Left ventricle myocardium superior (tissue), 1 donor: ENCODE measurements around the gene SLCO3A1. TPM values are rescaled to one million over a fixed set of nuclear protein-coding genes. Genes with fewer than 3 reads are reported as not detected.

Source experiments
- ATAC-seq: fragments of 200-7000 bp; cut with Tn5 transposase; one replicate; pipeline ENCODE4 v1.9.1; 2020; ENCODE audit warnings: mild to moderate bottlenecking, moderate library complexity
- DNase-seq: peaks from one replicate; pipeline ENCODE4 v3.0.0-alpha.2; 2020
- intact Hi-C: fragments of 100-400 bp; cut with micrococcal nuclease; formaldehyde crosslinking; loops from one replicate; pipeline ENCODE4 v1.11.0; 2022
- total RNA-seq: library from RNA; stranded (reverse); fragmentation: NEBNext Ultra II Directional; extraction: Animal tissue kit (Norgen Biotek cat#: 25700); gene quantifications from one replicate; pipeline ENCODE4 v1.2.1, GENCODE V29; 2021
- donor health status: DM: no; HTN: yes; CAD: no; lungs with severe emphysema.

SLCO3A1 gene
- total RNA-seq, 1 donor from 2014 or later = 52.8 TPM

GRCh38 chr15:92117261-92117731 is 263.8 kb downstream of the SLCO3A1 start:
- ATAC-seq (peak; percentile 59), DNase-seq (no peak)
- intact Hi-C loops = no loop called here

DNA sequence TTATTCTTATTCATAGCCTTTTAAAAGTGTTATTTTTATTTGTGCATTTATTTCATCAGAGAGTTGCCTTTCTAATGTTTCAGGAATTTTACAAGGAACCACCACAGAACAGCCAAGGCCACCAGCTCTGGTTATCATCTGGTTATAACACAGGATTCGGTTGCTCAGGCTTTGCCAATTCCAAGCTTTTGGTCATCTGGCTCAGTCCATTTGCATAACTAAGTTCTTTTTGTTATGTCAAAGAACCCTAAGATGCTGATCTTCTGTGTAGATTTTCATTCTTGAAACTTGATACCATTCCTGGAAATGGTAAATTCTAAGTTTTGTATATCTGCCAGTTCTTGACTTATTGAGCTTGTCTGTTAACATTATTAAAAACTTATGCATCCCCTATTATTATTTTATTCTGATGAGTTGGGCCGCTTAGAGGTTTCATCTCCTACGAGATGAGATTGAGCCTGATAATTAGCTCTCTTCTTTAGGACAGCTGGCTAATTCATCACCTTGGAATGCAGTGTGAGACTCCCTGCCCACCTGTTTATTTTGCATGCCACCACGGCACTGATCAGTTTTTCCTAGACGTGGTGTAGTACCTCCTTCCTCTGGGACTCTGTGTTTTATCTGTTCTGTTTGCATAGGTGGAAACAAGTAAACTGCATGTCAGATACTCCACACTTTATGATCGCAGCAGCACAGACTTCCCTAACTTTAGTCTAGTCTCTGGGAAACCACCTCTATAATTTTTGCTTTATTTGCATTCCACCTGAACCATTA is 264.8 kb downstream of the SLCO3A1 start:
- intact Hi-C loops = no loop called here
- no peak for DNase-seq
- ATAC-seq = peak; percentile 34

- DNase-seq = no peak
- ATAC-seq = peak; percentile 57
- intact Hi-C loops = no loop called here
Measured at GRCh38 chr15:92118936-92119325, 265.4 kb downstream of the SLCO3A1 start.

DNA sequence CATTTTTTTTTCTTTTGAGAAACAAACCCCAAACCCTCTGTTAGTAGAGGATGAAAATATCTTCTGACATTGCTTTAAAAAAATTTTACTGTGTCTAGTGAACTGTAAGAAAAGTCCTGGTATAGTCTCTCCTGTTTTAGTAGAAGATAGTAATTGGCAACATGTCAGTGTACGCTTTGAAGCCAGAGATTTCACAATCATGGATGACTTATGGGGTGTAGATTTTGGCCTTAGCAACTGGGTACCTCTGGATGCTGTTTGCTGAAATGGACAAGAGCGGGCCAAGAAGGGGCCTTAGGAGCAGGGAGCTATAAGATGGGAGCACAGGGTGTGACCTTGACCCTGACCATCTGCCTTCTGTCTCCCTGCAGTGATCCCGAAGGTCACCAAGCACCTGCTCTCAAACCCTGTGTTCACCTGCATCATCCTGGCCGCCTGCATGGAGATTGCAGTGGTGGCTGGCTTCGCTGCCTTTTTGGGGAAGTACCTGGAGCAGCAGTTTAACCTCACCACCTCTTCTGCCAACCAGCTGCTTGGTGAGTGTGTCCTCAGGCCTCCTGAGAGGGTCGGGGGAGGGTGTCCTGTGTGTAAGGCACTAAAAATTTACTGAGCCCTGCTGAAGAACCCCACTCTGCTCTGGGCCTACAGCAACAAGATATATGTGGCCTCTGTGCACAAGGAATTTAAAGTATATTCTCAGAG is 266.7 kb downstream of the SLCO3A1 start:
- no peak for DNase-seq
- peak; percentile 48 for ATAC-seq
- intact Hi-C loops = no loop called here

GRCh38 chr15:92121047-92121446 is 267.5 kb downstream of the SLCO3A1 start:
- intact Hi-C loops = no loop called here

DNA sequence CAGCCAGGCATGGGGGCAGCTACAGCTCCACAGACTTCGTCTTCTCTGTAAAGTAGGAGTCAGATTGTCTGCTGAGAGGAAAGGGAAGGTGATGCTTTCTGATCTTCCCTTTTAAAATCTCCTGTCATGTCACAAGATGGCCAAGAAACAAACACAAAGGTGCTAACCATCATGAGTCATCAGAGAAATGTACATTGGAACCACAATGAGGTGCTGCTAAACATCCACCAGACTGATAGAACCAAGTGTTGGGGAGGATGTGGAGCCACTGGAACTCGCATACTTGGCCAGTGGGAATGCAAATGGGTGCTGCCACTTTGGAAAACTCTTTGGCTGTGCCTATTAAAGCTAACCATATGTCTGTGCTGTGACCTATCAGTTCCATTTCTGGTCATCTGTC is 268.8 kb downstream of the SLCO3A1 start:
- ATAC-seq = no peak
- intact Hi-C loops = no loop called here

More at GRCh38 chr15:92121047-92121446, 267.5 kb downstream of the SLCO3A1 start:
- ATAC-seq = no peak
- no peak for DNase-seq

GRCh38 chr15:92123962-92124656 is 270.6 kb downstream of the SLCO3A1 start:
- ATAC-seq (peak; percentile 44), DNase-seq (no peak)
- intact Hi-C loops = no loop called here

More for the DNA sequence above, 268.8 kb downstream of the SLCO3A1 start:
- no peak for DNase-seq

DNA sequence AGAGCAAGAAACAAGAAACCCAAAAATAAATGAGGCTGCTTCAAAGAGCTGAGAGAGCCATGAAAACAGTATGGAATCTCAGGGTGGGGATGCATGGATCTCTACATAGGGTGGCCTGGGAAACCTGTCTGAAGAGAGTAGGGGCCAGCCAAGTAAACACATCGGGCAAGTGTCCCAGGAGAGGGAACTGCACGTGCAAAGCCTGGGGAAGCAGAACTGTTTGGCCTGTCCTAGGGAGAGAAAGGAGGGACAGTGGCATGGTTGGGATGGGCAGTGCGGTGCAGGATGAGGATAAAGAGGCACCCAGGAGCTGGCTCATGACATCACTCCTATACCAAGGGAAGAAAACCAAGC is 271.1 kb downstream of the SLCO3A1 start:
- ATAC-seq (peak; percentile 38), DNase-seq (no peak)

GRCh38 chr15:92128788-92129187 is 275.3 kb downstream of the SLCO3A1 start:
- no peak for ATAC-seq
- no peak for DNase-seq
- intact Hi-C loops = no loop called here

More for the DNA sequence above, 271.1 kb downstream of the SLCO3A1 start:
- intact Hi-C loops = no loop called here

DNA sequence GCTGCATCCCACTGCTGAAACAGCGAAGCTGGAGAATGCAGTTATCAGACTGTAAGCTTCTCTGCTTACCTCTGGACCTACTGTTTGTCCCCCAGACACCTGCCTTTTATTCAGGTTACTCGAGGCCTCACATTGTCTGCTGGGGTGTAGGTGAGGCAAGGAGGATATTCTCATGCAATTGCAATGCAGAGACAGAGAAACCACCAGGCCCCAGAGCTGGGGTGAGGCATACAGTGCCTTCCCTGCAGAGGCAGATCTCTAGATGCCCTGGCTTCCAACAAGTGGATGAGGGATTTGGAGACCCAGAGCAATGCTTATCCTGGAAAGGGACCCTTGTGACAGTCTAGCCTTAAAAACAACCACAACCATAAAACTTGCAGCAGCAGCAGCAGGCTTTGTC is 276.7 kb downstream of the SLCO3A1 start:
- no peak for DNase-seq
- intact Hi-C loops = no loop called here
- no peak for ATAC-seq

DNA sequence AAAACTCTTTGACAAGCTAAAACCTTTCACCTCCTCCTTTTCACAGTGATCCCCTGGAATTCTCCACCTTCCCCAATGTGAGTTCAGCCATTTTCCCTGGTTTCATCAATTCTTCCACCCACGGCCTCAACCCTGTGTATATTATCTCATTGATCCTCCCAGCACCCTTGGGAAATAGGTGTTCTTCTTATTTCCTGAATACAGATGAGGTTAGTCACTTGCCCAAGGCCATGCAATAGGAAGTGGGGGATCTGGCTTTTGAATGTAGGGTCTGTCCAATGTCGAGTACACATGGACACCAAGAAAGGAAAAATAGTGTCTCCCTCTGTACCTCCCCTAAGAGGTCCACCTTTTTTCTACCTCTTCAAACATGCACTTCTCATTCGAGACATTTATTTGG is 277.4 kb downstream of the SLCO3A1 start:
- DNase-seq = no peak
- intact Hi-C loops = no loop called here
- ATAC-seq = no peak

GRCh38 chr15:92132982-92133755 is 279.7 kb downstream of the SLCO3A1 start:
- intact Hi-C loops = no loop called here
- no peak for ATAC-seq
- no peak for DNase-seq

DNA sequence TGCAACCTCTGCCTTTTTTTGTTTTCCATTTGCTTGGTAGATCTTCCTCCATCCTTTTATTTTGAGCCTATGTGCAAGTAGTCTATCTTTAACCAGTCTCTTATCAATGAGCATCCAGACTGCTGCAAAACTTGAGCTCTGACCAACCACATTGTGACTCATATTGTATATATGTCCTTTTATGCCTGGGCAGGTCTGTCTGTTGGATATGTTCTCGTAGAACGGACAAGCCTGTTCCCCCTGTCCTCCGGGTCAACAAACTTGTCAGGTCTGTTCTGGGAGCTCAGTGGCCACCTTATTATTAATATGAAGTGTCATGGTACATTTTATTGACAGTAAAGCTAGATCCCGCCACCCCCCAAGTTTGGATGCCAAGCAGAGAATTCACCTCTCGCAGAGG is 287.3 kb downstream of the SLCO3A1 start:
- intact Hi-C loops = no loop called here
- ATAC-seq (no peak), DNase-seq (no peak)

DNA sequence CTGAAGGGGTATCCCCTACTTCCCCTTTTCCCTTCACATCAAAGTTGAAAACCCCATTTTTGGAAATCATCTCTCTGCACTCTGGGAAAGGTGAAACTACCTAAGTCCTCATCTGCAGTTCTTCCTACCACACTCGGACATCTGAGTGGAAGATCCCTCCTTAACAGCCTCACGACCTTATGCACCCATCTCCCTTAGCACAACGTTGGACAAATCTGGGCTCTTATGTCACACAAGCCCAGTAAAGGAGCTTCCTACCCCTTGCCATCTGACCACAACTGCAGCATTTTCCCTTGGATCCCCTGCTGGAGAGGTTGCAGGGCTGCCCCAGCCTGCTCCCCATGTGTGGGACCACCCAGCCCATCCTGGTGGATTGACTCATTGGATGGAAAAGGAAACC is 288.1 kb downstream of the SLCO3A1 start:
- intact Hi-C loops = no loop called here
- no peak for DNase-seq
- ATAC-seq = peak; percentile 15

DNA sequence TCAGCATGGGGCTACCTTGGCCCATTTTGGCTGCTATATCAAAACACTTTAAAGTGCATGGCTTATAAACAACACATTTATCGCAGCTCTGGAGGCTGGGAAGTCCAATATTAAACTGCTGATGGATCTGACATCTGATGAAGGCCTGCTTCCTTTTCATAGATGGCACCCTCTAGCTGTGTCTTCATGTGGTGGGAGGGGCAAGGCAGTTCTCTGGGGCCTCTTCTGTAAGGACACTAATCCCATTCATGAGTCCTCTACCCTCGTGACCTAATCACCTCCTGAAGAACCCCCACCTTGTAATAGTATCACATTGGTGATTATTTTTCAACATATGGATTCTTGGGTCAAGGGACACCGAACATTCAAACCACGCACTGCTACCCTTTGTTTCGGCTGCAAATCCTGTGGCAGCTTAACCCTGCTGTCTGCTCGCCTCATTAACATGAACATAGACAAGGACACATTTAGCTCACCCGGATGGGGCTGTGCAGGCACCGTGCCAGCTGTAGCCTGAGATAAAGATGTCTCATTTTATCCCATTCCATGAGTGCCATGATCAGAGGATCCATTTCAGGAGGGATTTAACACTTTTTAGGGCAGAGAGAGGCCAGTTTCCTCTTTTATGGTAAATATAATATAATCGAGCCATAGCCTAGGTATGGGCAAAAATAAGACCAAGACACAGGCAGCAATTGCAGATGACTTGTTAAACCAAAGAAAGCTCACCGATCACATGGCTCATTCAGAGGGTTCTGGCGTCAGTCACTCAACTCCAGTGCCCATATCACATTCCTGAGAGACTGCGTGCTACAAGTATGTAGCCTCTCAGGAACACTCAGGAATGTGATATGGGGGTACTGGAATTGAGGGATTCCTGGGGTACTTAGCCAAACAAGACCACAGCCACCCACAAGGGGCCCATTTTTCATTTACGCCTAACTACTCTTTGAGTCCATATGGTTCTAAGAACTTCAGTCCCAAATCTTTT is 289.0 kb downstream of the SLCO3A1 start:
- peak; percentile 88 for ATAC-seq
- intact Hi-C loops = no loop called here
- DNase-seq = peak; percentile 73

GRCh38 chr15:92143765-92144164 is 290.3 kb downstream of the SLCO3A1 start:
- DNase-seq = no peak
- intact Hi-C loops = no loop called here
- no peak for ATAC-seq

- intact Hi-C loops = no loop called here
- no peak for ATAC-seq
- DNase-seq = no peak
Measured at GRCh38 chr15:92146511-92147150, 293.1 kb downstream of the SLCO3A1 start.

DNA sequence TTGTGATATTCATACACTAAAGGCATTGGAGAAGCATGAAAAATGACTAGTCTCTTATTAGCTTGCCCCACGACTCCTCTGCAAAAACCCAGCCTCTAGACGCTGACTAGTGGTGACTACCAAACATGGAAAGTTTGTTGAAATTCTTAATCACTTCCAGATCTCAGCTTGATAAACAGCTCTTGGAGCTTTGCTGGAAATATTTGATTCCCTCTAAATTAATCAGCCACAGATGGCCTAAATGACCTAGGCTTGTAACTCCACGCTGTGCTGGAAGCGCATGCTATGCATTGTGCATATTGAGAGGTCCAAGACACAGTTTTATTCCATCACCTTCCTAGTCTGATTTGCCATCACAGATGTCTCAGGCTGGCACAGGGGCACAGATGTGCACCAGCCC is 295.5 kb downstream of the SLCO3A1 start:
- ATAC-seq = no peak
- DNase-seq = no peak
- intact Hi-C loops = no loop called here
